GM19240 (cell line): Measurements from ENCODE around the gene SLC2A9.

Experiments used
- DNase-seq: peaks from one replicate; pipeline ENCODE4 v3.0.0; 2011; ENCODE audit warnings: low spot score; ENCODE audit not compliant: insufficient read length

SLC2A9 gene

GRCh38 chr4:10045481-10045880, 24.2 kb upstream of the SLC2A9 start:
- no peak for DNase-seq

DNA sequence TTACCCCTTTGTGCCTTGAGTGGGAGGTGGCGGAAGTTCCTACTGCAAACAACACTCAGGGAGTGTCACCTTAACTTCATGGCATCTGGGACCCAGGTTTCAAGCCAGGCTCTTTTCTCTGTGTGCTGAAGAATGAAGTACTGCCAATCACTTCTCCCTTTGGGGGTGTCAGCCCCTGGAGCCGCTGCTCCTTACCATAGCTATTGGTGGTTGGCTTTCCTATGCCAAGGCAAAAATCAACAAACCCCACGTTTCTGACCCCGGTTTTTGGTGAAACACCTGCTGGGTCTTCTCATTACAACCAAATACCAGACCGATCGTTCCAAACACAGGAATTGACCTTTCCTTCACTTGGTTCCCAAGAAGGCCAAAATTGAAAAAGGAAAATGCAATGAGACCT, 19.7 kb upstream of the SLC2A9 start:
- DNase-seq, result no peak

- DNase-seq, result no peak
Observed at GRCh38 chr4:10040049-10040892, 19.0 kb upstream of the SLC2A9 start.

DNA sequence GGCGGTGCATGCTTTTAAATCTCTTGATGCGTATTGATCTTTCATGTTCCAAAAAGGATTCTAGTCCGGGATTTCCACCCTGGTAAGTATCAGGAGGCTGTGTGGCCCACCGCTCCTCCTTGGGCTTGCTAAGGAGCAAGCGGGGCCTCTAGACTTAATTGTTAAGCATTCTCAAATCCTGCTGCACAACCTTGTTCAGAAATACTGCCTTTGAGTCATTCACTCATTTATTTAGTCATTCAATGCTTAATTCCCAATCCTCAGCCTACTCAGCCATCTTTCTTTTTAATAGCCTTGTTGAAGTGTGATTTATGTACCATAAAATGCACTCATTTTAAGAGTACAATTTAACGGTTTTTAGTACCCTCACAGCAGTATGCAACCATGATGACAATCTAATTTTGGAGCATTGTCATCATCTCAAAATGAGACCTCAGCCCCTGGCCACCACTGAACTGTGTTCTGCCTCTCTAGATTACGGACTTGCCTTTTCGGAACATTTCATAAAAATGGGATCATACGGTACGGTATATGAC, 15.6 kb upstream of the SLC2A9 start:
- DNase-seq, result no peak

DNA sequence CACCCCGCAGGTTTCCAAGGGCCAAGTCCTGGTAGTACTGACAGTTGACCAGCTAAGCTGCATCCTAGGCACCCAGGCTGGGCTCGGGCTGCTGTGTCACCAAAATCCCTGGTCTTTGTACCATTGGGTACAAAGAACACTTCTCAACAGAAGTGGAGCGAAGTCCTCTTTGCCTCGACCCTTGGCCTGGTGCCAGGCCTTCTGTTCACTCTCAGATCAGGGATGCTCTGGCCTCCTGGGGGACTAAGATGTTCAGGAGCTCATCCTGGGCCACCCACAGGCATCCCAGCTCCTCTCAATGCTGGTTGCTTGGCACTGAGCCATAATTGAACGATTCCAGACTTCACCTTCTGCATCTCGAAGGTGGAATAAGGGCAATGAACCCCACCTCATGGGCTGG, 13.8 kb upstream of the SLC2A9 start:
- no peak for DNase-seq

GRCh38 chr4:10034612-10035104, 13.4 kb upstream of the SLC2A9 start:
- DNase-seq, result no peak

DNA sequence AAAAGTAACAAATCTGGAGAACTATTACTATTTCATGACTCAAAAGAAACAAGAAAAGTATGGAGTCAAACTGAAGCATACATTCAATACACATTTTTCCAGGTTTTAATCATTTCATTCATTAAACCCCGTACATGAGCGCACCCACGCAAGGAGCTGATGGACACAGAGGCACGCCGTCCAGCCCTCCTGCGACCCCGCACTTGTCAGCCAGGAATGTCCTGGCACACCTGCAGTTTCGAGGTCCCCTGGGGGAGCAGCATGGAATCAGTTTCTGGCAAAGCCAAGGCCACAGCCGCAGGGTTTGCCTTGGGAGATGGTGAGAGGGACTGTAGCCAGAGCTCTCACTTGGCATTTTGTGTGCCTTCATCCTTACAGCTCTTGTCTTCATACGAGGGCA, 12.8 kb upstream of the SLC2A9 start:
- DNase-seq, result no peak

DNA sequence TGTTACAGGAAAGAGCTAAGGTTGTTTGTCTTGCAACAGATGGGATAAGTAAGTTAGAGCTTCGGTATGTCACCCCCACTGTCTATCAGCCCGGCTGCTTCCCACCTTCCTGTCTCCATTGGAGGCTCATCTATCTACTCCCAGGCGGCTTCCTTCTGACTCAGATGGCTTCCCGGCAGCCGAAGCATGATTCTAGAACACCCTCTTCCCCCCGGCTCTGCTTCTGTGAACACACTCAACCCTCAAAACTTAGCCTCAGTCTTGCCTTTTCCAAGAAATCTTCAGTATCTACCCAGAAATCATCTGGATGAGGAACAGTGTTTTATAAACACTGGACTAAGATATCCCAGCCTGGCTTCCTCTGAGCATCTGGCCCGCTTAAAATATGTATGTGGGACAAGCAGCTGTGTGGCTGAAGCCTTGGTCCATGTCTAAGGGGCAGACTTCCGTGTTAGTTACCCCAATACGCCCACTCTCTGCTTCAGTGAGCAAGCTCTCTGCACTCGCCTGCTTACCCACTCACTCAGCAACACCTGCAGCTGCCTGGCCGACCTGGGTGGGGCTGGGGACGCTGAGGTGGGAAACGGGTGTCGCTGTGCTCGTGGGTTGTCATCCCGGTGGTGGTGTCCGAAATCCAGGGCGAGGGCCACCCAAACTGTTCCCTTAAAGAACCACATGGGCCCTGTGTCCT, 12.0 kb upstream of the SLC2A9 start:
- DNase-seq, result no peak

DNA sequence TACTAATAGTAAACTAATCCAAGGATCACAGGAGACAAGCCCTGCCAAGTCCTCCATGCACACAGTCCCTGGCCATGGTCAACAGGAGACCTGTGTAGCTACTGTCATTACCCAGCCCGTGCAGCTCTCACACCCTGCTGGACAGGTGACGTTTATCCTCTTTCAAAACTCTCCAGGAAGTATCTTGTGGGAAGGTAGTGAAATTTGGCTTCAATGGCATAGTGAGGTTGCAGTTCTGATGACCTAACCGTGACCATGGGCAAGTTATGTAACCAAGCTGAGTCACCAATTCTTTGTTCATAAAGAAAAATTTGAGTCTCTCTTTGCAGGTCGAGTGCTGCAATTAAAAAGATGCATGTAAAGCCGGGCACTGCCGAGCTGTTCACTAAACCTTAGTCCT, 11.3 kb upstream of the SLC2A9 start:
- DNase-seq, result no peak

DNA sequence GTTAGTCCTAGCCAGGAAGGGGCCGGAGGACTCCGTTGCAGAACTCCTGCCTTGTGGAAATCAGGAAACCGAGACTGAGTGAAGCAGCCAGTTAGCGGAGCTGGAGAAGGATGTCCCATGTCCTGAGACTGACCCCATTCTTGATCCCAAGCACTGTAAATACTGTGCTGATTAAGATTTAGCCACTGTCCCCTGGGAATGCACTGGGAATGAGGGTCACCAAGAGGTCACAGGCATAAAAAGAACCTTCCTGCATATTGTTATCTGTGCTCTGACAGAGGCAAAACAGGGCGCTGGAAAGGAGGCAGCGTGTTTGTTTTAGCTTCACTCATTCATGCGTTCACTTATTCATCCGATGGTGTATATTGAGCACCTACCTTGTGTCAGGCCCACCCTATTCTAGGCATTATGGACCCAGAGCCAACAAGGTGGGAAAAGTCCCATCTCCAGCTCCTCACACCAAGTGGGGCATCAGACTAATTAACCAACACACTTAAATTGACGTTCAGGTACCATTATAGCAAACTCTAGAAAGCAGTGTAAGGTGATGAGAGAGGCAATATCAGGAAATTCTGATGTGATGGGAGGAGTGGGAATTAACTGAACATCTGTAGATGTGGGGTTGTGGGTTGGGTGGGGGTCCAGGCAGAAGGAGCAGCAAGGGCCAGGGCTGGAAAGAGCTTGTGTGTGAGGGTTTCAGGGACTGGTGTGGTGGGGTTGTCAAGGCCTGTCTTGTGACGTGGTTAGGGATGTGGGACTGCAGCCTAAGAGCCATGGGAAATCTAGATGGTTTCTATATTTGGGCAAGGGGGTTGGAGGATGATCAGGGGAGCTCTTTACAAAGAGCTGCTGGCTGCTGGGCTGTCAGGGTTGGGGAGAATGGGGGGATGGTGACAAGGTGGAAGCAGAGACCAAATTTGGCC, 10.6 kb upstream of the SLC2A9 start:
- DNase-seq, result no peak

- no peak for DNase-seq
Observed at GRCh38 chr4:10030972-10031667, 9.8 kb upstream of the SLC2A9 start.

GRCh38 chr4:10029403-10029802, 8.1 kb upstream of the SLC2A9 start:
- DNase-seq, result no peak

DNA sequence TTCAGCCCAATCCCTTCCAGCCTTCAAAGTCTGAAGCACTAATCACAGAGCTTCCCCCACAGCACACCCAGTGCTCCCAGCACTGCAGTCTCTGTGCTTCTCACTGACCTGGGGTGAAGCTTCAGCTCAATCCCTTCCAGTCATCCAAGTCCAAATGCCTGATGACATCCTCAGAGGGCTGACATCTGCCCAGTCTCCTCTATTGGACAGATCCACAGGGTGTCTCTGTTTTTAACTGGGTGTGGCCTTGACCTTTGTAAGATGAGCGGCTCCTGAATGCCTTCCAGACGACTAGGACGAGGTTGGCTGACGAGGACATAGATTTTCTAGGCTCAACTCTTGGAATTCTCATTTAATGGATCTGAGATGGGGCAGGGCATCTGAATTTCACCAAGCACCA, 7.6 kb upstream of the SLC2A9 start:
- no peak for DNase-seq

- no peak for DNase-seq
Observed at GRCh38 chr4:10026485-10026884, 5.2 kb upstream of the SLC2A9 start.

- no peak for DNase-seq
Observed at GRCh38 chr4:10025230-10025806, 4.0 kb upstream of the SLC2A9 start.

DNA sequence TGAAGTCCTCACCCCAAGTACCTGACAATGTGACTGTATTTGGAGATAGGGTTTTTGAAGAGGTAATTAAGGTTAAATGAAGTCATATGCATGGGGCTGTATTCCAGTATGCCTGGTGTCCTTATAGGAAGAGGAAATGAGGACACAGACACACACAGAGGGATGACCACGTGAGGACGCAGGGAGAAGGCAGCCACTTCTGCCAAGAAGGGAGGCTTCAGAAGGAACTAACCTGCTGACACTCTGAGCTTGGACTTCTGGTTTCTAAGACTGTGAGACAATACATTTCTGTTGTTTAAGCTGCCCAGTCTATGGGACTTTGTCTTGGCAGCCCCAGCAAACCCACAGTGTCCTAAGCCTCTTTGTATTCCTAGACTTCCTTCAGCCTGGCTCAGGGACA, 3.0 kb upstream of the SLC2A9 start:
- no peak for DNase-seq

GRCh38 chr4:10023806-10024205, 2.5 kb upstream of the SLC2A9 start:
- no peak for DNase-seq

DNA sequence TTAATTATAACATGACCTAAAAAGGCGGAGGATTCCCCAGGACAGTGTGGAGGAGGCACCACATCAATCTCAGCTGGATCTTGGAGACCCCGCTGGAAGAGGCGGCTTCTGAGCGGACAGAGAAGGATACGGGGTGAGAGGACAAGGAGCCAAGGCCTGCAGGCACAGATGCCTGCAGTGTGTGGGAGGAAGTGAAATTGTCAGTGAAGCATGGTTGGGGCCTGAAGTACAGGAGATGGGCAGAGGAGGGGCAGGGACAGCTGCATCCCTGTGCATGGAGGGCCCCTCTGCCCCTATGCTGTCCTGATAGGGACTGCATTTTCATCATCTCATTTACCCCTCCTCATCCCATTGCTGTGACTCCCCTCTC, 1.7 kb upstream of the SLC2A9 start:
- no peak for DNase-seq

- no peak for DNase-seq
Observed at GRCh38 chr4:10022346-10023049, 1.2 kb upstream of the SLC2A9 start.

DNA sequence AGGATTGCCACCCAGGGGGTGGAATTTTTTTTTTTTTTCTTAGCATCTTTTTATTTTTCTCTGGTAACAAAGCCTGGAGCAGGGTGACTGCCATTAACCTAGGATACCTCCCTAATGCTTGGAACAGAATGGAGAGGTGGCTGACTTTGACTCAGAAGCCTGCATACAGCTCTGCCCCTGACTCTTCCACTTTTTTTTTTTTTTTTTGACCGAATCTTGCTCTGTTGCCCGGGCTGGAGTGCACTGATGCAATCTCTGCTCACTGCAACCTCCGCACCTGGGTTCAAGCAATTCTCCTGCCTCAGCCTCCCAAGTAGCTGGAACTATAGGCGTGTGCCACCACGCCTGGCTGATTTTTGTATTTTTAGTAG, 341 bp upstream of the SLC2A9 start:
- no peak for DNase-seq
